K562 (cell line): ENCODE data around the gene PMPCB. TPM values are rescaled to one million over a fixed set of nuclear protein-coding genes. Genes with fewer than 3 reads are reported as not detected.

ENCODE experiments used
- ATF3 ChIP-seq, 2 experiments: fragments of 450-650 bp in 1 of 2; sonication (generic) in 1 of 2; formaldehyde crosslinking in 1 of 2; IDR thresholded peaks in 1 of 2; conservative IDR thresholded peaks in 1 of 2; 2 replicates each; pipeline versions ENCODE4 v1.6.1 to v1.8.1; 2016 to 2023; ENCODE audit warnings: mild to moderate bottlenecking in 2 of 2, moderate library complexity in 2 of 2, inconsistent platforms in 1 of 2, missing genetic modification reagents in 1 of 2
- ATF4 ChIP-seq: fragments of 450-650 bp; formaldehyde crosslinking; IDR thresholded peaks from 2 replicates; pipeline ENCODE4 v1.4.0; 2022; ENCODE audit warnings: mild to moderate bottlenecking, moderate library complexity
- CHD2 ChIP-seq: IDR thresholded peaks from 2 replicates; pipeline ENCODE4 v1.6.1; 2011; ENCODE audit warnings: low read depth, low read length
- E2F8 ChIP-seq: fragments of 450-650 bp; IDR thresholded peaks from 2 replicates; pipeline ENCODE4 v1.7.1; 2018; ENCODE audit warnings: mild to moderate bottlenecking, low read depth; ENCODE audit not compliant: partially characterized antibody
- HDAC1 ChIP-seq, 2 experiments: fragments of 450-650 bp; IDR thresholded peaks; 2 replicates each; pipeline ENCODE4 v1.6.1; 2016 to 2017; ENCODE audit warnings: inconsistent platforms in 1 of 2, mild to moderate bottlenecking in 1 of 2, moderate library complexity in 1 of 2
- MBD1 ChIP-seq: fragments of 250-450 bp; sonication (Bioruptor Pico); IDR thresholded peaks from 2 replicates; pipeline ENCODE4 v1.8.0; 2022; ENCODE audit warnings: inconsistent platforms
- MYC ChIP-seq, 2 experiments: fragments of 250-450 bp in 1 of 2; sonication (Bioruptor Pico) in 1 of 2; IDR thresholded peaks; 2 replicates each; pipeline versions ENCODE4 v1.5.1 to v1.6.1; 2012 to 2021; ENCODE audit warnings: low read depth in 2 of 2, borderline replicate concordance in 1 of 2, improper control_type of control experiment in 1 of 2, low read length in 1 of 2, mild to moderate bottlenecking in 1 of 2, moderate library complexity in 1 of 2
- MYNN ChIP-seq, 2 experiments: sonication (generic); formaldehyde crosslinking in 1 of 2; IDR thresholded peaks; 2 replicates each; pipeline versions ENCODE4 v1.5.0 to v1.6.1; 2016 to 2020; ENCODE audit warnings: antibody characterized with exemption in 1 of 2, missing genetic modification reagents in 1 of 2
- POLR2H ChIP-seq: IDR thresholded peaks from 2 replicates; pipeline ENCODE4 v1.6.1; 2016; ENCODE audit warnings: missing genetic modification characterization, low read depth, mild to moderate bottlenecking, control low read depth, missing compliant biosample characterization, moderate library complexity
- PTRF ChIP-seq: fragments of 450-650 bp; IDR thresholded peaks from 2 replicates; pipeline ENCODE4 v1.6.1; 2016; ENCODE audit warnings: mild to moderate bottlenecking, missing genetic modification characterization, missing compliant biosample characterization
- SIN3A ChIP-seq, 2 experiments: fragments of 150-350 bp in 1 of 2; IDR thresholded peaks; 2 replicates each; pipeline ENCODE4 v1.6.1; 2011 to 2016; ENCODE audit warnings: borderline replicate concordance in 2 of 2, low read depth in 2 of 2, low read length in 2 of 2, mild to moderate bottlenecking in 2 of 2, moderate library complexity in 2 of 2; ENCODE audit not compliant: control insufficient read depth in 1 of 2
- TAF1 ChIP-seq: IDR thresholded peaks from 2 replicates; pipeline ENCODE4 v1.6.1; 2011; ENCODE audit warnings: mild to moderate bottlenecking, low read length, moderate library complexity; ENCODE audit not compliant: insufficient read depth, control insufficient read depth, severe bottlenecking; ENCODE audit errors: extremely low read depth
- THRAP3 ChIP-seq: fragments of 450-650 bp; IDR thresholded peaks from 2 replicates; pipeline ENCODE4 v1.6.1; 2016; ENCODE audit warnings: mild to moderate bottlenecking, inconsistent platforms, borderline replicate concordance
- VEZF1 ChIP-seq: fragments of 200-800 bp; sonication (Bioruptor generic); IDR thresholded peaks from 2 replicates; pipeline ENCODE4 v1.6.1; 2017; ENCODE audit warnings: missing genetic modification characterization, missing compliant biosample characterization
- ZNF384 ChIP-seq: IDR thresholded peaks from 2 replicates; pipeline ENCODE4 v1.6.1; 2012; ENCODE audit warnings: low read depth, low read length, improper control_type of control experiment
- ZNF444 ChIP-seq: fragments of 250-450 bp; sonication (Bioruptor Pico); IDR thresholded peaks from 2 replicates; pipeline ENCODE4 v1.4.0; 2020; ENCODE audit warnings: mild to moderate bottlenecking, moderate library complexity
- ZNF77 ChIP-seq: fragments of 250-450 bp; sonication (Bioruptor Pico); IDR thresholded peaks from 2 replicates; pipeline ENCODE4 v1.5.0; 2020
- polyA plus RNA-seq, 8 experiments: library from polyadenylated mRNA; depleted of rRNA in 4 of 8; stranded (reverse) in 5 of 8; unstranded in 3 of 8; fragments of >200 nt; fragmentation: Nextera tagmentation in 2 of 8; fragmentation: Illumina TruSeq in 1 of 8; extraction: Ambion mirVana in 2 of 8; extraction: Trizol in 1 of 8; gene quantifications; 2 replicates each; pipeline versions ENCODE4 v1.2.1 to v1.2.3, GENCODE V29; 2011 to 2014; ENCODE audit warnings: inconsistent platforms in 1 of 8, missing spikeins in 1 of 8
- total RNA-seq, 7 experiments: library from RNA; depleted of rRNA in 6 of 7; stranded (reverse); fragments of >200 nt in 6 of 7; fragmentation: Illumina TruSeq in 2 of 7; extraction: Trizol in 2 of 7; gene quantifications; 2 replicates each; pipeline versions ENCODE4 v1.2.1 to v1.2.3, GENCODE V29; 2011 to 2021; ENCODE audit warnings: low replicate concordance in 1 of 7

PMPCB gene
- total and polyA plus RNA-seq, 9 of the 15 experiments (the other 6 are each of a cell fraction or from before 2014, with no cell fraction given): 61.2 to 209 (median 105) TPM

- TF ChIP-seq ATF4: 0 out of 2 replicates have a peak, but pooled peaks have one; percentile 24
- TF ChIP-seq ATF3 (IDR thresholded peaks at IDR 0.05): no peak
- TF ChIP-seq ATF3 (CRISPR knock-in tag; conservative IDR thresholded peaks at IDR 0.05): no peak
- peak; percentile 18; the same call in 1 of the 2 replicates for TF ChIP-seq ZNF384
- TF ChIP-seq MBD1: no peak
- no peak for TF ChIP-seq PTRF (tag)
- no peak for TF ChIP-seq THRAP3
- TF ChIP-seq CHD2: no peak
- TF ChIP-seq MYC (IDR thresholded peaks at IDR 0.05; ENCODE audit: low read depth, low read length): peak; percentile 77
- TF ChIP-seq MYC (CRISPR knock-in tag; IDR thresholded peaks at IDR 0.05; ENCODE audit: borderline replicate concordance, low read depth): peak; percentile 65; the same call in 1 of the 2 replicates
- TF ChIP-seq SIN3A (IDR thresholded peaks at IDR 0.05; ENCODE audit: borderline replicate concordance in 2 of 2, control insufficient read depth in 1 of 2, low read depth in 2 of 2, low read length in 2 of 2): peak; percentile 95 to 99
- TF ChIP-seq VEZF1 (CRISPR knock-in tag): peak; percentile 48; the same call in 1 of the 2 replicates
- TF ChIP-seq MYNN (IDR thresholded peaks at IDR 0.05): no peak
- TF ChIP-seq MYNN (CRISPR knock-in tag; IDR thresholded peaks at IDR 0.05): no peak
- no peak for TF ChIP-seq ZNF444 (CRISPR knock-in tag)
- peak; percentile 81 for TF ChIP-seq POLR2H (tag)
- peak; percentile 88 for TF ChIP-seq E2F8
- peak; percentile 97 for TF ChIP-seq TAF1
- peak; percentile 61 to 92; a peak in 2 of 4 replicates for TF ChIP-seq HDAC1 (IDR thresholded peaks at IDR 0.05)
- TF ChIP-seq ZNF77: no peak
Observed at GRCh38 chr7:103347507-103348267, 50.5 kb downstream of the PMPCB start, which contains the start of gene PSMC2 (continued).
